Gastroesophageal sphincter (tissue), 4 donors: ENCODE data around the gene KCNE2. TPM values are rescaled to one million over a fixed set of nuclear protein-coding genes. Genes with fewer than 3 reads are reported as not detected.

Source experiments
- ATAC-seq: fragments of 150-250 bp; one replicate; pipeline ENCODE4 v1.9.1; 2016; ENCODE audit warnings: mild to moderate bottlenecking, moderate library complexity
- H3K27ac ChIP-seq, 4 donors: fragments of 200-600 bp; sonication (generic) in 3 of 4; 1 replicate in 3 of 4; 2 replicates in 1 of 4; pipeline ENCODE4 v1.5.1; 2016 to 2019
- H3K27me3 ChIP-seq: fragments of 200-600 bp; sonication (generic); one replicate; pipeline ENCODE4 v1.5.1; 2019
- H3K36me3 ChIP-seq, 2 donors: fragments of 200-600 bp; sonication (generic); one replicate each; pipeline ENCODE4 v1.5.1; 2019; ENCODE audit warnings: control low read depth in 1 of 2
- H3K4me1 ChIP-seq, 3 donors: fragments of 200-600 bp; sonication (generic); 1 replicate in 2 of 3; 2 replicates in 1 of 3; pipeline ENCODE4 v1.5.1; 2016 to 2019; ENCODE audit warnings: control low read depth in 2 of 3
- H3K4me3 ChIP-seq, 2 donors: fragments of 200-600 bp; sonication (generic); one replicate each; pipeline ENCODE4 v1.5.1; 2019; ENCODE audit warnings: mild to moderate bottlenecking in 1 of 2, moderate library complexity in 1 of 2
- H3K9me3 ChIP-seq, 3 donors: fragments of 200-600 bp; sonication (generic); one replicate each; pipeline ENCODE4 v1.5.1; 2017 to 2019; ENCODE audit warnings: control low read depth in 2 of 3
- EP300 ChIP-seq: sonication (generic); formaldehyde crosslinking; IDR thresholded peaks from one replicate; pipeline ENCODE4 v1.6.1; 2017; ENCODE audit warnings: antibody characterized with exemption, mild to moderate bottlenecking
- POLR2A ChIP-seq, 2 donors: fragments of 450-650 bp; IDR thresholded peaks; one replicate each; pipeline ENCODE4 v1.6.1; 2017; ENCODE audit warnings: antibody characterized with exemption in 2 of 2, mild to moderate bottlenecking in 2 of 2, moderate library complexity in 1 of 2
- POLR2AphosphoS5 ChIP-seq: sonication (generic); formaldehyde crosslinking; IDR thresholded peaks from one replicate; pipeline ENCODE4 v1.6.1; 2017; ENCODE audit warnings: antibody characterized with exemption
- WGBS, 2 donors: methylation state at CpG; one replicate each; pipeline ENCODE4 v1.1.5; 2018; ENCODE audit warnings: low coverage in 1 of 2; 5-methylcytosine and 5-hydroxymethylcytosine counted together
- total RNA-seq, 4 donors: library from RNA; depleted of rRNA; stranded (reverse); fragments of >200 nt; gene quantifications; one replicate each; pipeline ENCODE4 v1.1.0, GENCODE V29; 2016
- TF ChIP-seq, protein P1 (sequence below), 4 experiments: fragments of 200-600 bp in 2 of 4; fragments of 450-650 bp in 2 of 4; sonication (generic) in 1 of 4; IDR thresholded peaks; one replicate each; pipeline ENCODE4 v1.5.1; 2017 to 2019; ENCODE audit warnings: antibody characterized with exemption in 4 of 4, mild to moderate bottlenecking in 2 of 4, moderate library complexity in 2 of 4

KCNE2 gene
- 1 to 10 TPM in 1 of 4 donors, not detected in 3; 1.5 TPM for total RNA-seq

DNA sequence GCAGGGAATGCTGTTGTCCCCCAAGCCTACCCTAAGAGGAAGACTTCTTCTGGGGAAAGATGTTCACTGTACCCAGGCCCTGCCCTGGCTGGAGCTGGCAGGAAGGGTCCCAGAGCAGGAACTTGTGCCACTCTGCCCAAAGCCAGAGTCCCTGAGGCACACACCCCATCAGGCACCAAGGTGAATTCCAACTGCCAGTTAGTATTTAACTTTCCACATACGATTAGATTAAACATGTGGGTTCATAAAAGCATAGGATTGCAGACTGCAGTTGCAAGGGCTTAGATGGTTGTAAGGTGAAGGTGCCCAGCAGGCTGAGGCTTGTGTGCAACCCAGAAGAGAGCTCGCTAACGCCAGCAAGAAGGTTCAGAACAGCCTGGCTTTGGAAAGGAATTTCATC is at the start of gene KCNE2:
KCNE2 (plus strand) TSS at position 274 of the 400 bp plus-strand sequence. CDS start 6,473 bp downstream, outside the sequence.
- H3K36me3 ChIP-seq, result no peaks in the 10 kb centered on the region
- no peak within 1 kb of the TSS for H3K4me3 ChIP-seq
- no peaks in the 10 kb centered on the region for H3K27me3 ChIP-seq
- 60 to 89% methylated on average over 1 to 3 of the region's 3 CpGs for WGBS, 2 donors
- no peak for ATAC-seq
- H3K9me3 ChIP-seq, result no peaks in the 10 kb centered on the region
- TF ChIP-seq, protein P1, sequence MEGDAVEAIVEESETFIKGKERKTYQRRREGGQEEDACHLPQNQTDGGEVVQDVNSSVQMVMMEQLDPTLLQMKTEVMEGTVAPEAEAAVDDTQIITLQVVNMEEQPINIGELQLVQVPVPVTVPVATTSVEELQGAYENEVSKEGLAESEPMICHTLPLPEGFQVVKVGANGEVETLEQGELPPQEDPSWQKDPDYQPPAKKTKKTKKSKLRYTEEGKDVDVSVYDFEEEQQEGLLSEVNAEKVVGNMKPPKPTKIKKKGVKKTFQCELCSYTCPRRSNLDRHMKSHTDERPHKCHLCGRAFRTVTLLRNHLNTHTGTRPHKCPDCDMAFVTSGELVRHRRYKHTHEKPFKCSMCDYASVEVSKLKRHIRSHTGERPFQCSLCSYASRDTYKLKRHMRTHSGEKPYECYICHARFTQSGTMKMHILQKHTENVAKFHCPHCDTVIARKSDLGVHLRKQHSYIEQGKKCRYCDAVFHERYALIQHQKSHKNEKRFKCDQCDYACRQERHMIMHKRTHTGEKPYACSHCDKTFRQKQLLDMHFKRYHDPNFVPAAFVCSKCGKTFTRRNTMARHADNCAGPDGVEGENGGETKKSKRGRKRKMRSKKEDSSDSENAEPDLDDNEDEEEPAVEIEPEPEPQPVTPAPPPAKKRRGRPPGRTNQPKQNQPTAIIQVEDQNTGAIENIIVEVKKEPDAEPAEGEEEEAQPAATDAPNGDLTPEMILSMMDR (IDR thresholded peaks at IDR 0.05), result no peak
- TF ChIP-seq POLR2A (IDR thresholded peaks at IDR 0.05) (no peak), EP300 (no peak), POLR2AphosphoS5 (no peak)
- H3K4me1 ChIP-seq, result peaks cover 0 to 8% (median 0%) of the 10 kb centered on the region in 3 donors
- H3K27ac ChIP-seq, result no peak within 1 kb of the TSS

DNA sequence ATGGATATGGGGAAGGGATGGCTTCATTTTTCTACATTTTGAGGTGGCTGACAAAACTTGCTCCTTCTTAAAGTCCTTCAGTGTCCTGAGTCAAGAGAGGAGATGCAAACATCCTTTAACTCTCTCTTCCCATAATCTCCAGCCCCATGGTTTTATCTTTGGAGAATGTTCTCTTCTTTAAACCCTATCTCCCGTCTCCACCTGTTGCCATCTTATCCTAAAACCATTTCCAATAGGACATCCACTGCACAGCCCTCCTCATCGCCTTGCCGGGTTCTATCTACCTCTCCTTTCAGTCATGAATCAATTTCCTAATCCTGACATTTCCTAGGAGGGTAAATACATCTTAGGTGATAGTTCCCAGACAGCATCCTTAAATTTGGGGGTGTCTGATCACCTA is 44.2 kb upstream of the KCNE2 start:
- Histone ChIP-seq H3K4me3 (no peak overlapping the region), H3K27me3 (no peaks in the 10 kb centered on the region), H3K27ac (no peak overlapping the region), H3K36me3 (no peaks in the 10 kb centered on the region), H3K9me3 (no peaks in the 10 kb centered on the region), H3K4me1 (no peaks in the 10 kb centered on the region)
- ATAC-seq, result no peak
- 90 to 92% methylated on average over 3 of the region's 3 CpGs for WGBS, 2 donors
- TF ChIP-seq POLR2AphosphoS5, result no peak
- no peak for TF ChIP-seq EP300
- TF ChIP-seq, protein P1 (IDR thresholded peaks at IDR 0.05), result no peak
- no peak for TF ChIP-seq POLR2A (IDR thresholded peaks at IDR 0.05)

GRCh38 chr21:34320011-34320410 is 43.8 kb upstream of the KCNE2 start:
- no peak overlapping the region for H3K4me3 ChIP-seq
- no peaks in the 10 kb centered on the region for H3K9me3 ChIP-seq
- ATAC-seq, result no peak
- H3K36me3 ChIP-seq, result no peaks in the 10 kb centered on the region
- TF ChIP-seq POLR2AphosphoS5 (no peak), EP300 (no peak), POLR2A (IDR thresholded peaks at IDR 0.05) (no peak)
- TF ChIP-seq, protein P1 (IDR thresholded peaks at IDR 0.05), result no peak
- H3K27me3 ChIP-seq, result no peaks in the 10 kb centered on the region
- no peak overlapping the region for H3K27ac ChIP-seq
- H3K4me1 ChIP-seq, result no peaks in the 10 kb centered on the region
- WGBS, 2 donors, result 81 to 94% methylated on average over 4 of the region's 4 CpGs

DNA sequence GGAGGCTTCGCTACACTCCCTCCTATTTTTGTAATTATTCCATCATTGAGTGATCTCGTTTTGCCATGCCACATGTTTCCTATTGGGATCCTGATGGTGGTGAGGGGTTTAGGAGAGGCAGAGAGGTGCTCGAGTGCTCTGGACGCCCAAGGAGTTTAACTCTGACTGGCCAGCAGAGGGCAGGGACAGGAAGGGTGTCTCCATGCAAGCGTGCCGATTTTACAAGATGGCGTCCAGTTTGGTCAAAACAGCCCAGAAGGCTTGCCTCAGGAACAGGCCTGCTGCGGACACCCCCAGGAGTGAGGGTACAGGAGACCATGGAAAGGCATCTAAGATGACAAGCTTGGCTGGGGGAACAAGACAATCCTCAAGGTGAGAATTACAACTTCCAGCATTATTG is 33.8 kb upstream of the KCNE2 start:
- WGBS, 2 donors, result 90 to 100% methylated on average over 2 to 4 of the region's 8 CpGs
- Histone ChIP-seq H3K4me1 (no peaks in the 10 kb centered on the region), H3K4me3 (no peak overlapping the region), H3K27ac (no peak overlapping the region), H3K27me3 (no peaks in the 10 kb centered on the region), H3K36me3 (no peaks in the 10 kb centered on the region), H3K9me3 (no peaks in the 10 kb centered on the region)
- no peak for ATAC-seq
- TF ChIP-seq EP300 (no peak), POLR2A (IDR thresholded peaks at IDR 0.05) (no peak), POLR2AphosphoS5 (no peak)
- TF ChIP-seq, protein P1 (IDR thresholded peaks at IDR 0.05), result no peak

DNA sequence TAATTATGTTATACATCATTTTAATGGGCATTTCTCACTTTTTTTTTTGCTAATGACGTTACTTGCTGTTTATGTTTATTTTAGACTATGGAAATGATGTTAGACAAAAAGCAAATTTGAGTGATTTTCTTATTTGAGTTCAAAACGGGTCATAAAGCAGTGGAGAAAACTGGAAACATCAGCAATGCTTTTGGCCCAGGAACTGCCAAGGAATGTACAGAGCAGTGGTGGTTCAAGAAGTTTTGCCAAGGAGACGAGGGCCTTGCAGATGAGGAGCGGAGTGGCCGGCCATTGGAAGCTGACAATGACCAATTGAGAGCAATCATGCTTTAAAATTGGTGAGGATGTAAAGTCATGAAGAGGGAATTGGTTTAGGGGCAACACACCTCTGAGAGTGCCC is 32.1 kb upstream of the KCNE2 start:
- ATAC-seq, result no peak
- Histone ChIP-seq H3K27me3 (no peaks in the 10 kb centered on the region), H3K9me3 (no peaks in the 10 kb centered on the region), H3K4me3 (no peak overlapping the region), H3K36me3 (no peaks in the 10 kb centered on the region), H3K27ac (no peak overlapping the region), H3K4me1 (peaks cover 0 to 8% (median 0%) of the 10 kb centered on the region in 3 donors)
- TF ChIP-seq POLR2AphosphoS5 (no peak), POLR2A (IDR thresholded peaks at IDR 0.05) (no peak), EP300 (no peak)
- TF ChIP-seq, protein P1 (IDR thresholded peaks at IDR 0.05), result no peak
- WGBS, 2 donors, result 75 to 79% methylated on average over 1 to 5 of the region's 5 CpGs
